OCI-LY1 (cell line): ENCODE results near the gene STEAP2.

Source experiments
- CTCF ChIP-seq: fragments of 200-600 bp; sonication (generic), shearing (Covaris generic); IDR thresholded peaks from 2 replicates; pipeline ENCODE4 v1.5.1; 2017; ENCODE audit warnings: mild to moderate bottlenecking, antibody characterized with exemption, low read length, moderate library complexity, mixed read lengths
- EZH2 ChIP-seq: fragments of 200-600 bp; sonication (generic), shearing (Covaris generic); IDR thresholded peaks from 2 replicates; pipeline ENCODE4 v1.8.0; 2017; ENCODE audit warnings: borderline replicate concordance, mixed run types, mild to moderate bottlenecking, antibody characterized with exemption, low read length, moderate library complexity, mixed read lengths

- TF ChIP-seq CTCF (no peak), EZH2 (no peak)
Measured at GRCh38 chr7:90187507-90188050, 24.0 kb upstream of the STEAP2 start.
